HK-2 (cell line): Measurements from ENCODE around the gene PRPF4.
"Not testable (repeated sequence)": the region's sequence is repeated elsewhere in the genome, so short reads cannot be mapped to it uniquely, and the experiment has no call there.

ENCODE experiments used
- DNase-seq: peaks from one replicate; pipeline ENCODE4 v3.0.0-alpha.2; 2018; ENCODE audit not compliant: unreplicated experiment

The PRPF4 gene

DNA sequence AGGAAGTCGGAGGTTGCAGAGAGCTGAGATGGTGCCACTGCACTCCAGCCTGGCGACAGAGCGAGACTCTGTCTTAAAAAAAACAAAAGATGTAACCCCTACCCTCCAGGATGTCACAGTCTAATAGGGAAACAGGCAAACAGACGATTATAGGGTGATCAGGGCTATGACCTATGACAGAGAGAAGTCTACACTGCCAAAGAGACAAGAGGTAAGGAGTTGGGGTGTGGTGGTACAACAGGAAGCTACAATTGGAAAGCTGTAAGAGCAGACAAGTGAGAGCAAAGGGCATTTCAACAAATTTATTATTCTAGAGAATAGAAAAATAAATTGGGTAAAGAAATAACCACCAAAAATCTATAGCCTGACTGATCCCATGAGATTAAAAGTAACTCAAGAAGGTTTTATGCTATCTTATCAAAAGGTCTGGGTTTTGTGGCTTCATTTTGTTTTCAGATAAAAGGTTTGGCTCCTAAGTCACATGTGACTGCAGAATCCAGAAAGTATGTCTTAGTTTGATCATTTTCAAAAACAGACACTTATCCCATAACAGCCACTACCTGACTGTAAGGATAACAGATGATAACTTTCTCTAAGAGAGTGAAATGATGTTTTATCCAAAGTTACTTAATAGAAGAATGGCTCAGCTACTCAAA is 7.4 kb upstream of the PRPF4 start:
- no peak for DNase-seq

DNA sequence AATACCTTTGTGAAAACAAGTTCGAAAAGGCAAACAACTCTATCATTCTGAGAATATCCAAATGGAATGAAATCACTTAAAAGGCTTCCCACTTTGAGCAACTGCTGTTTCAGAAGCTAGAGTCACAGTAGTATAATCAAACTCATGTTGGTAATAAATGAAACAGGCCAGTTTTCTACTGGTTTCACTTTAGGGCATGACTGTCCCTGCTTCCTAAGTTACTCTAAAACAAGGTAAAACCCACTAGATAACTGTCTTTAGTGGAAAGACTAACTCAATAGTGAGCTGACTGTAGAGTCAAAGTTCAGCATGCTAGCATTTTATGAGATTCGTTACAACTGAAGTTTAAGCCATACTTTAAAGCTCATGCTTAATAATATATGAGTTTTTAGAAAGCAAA is 6.1 kb upstream of the PRPF4 start:
- no peak for DNase-seq

DNA sequence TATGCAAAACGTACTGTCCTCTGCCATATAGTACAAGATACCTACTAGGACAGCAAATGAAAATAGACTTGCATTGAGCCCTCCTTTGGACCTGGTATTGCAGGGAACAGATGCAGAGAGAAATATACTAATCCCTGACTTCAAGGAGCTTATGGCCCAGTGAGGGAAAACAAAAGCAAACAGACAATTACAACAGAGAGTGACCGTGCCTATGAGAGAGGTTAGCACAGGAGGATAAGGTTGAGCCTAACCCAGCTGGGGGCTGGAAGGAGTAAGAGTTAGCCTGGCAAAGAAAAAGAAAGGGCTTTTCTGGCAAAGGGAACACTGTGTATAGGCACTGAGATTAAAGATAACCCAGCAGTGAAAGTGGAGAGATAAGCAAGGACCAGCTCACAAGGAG is 5.6 kb upstream of the PRPF4 start:
- DNase-seq: no peak

DNA sequence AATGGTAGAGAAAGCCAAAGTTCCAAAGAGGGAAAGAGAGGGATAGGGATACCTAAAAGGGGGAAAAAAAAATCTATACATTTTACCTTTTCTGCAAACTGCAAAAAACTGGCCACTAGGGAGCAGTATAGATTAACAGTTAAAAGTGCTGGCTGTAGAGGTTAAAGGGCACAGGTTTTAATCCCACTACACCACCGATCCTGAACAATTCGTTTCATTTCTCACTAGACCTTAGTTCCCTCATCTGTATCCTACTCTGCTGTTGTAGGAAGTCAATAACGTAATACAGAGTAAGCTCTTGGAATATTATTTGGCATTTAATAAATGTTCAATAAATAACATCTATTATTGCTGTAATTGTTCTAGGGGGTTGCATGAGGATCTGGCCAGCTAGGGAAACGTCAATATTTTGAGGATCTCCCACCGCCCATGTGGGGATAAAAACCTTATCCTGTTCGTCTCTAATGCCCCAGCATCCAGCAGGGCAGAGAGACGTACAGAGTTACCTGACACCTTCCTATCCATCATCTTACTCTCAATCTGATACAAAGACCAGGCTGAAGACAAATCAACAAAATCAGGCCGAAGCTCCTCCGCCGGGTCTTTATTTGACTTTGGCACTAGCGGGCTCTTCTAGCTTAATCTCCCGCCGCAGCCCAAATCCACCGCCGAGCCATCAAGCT is 843 bp upstream of the PRPF4 start:
- no peak for DNase-seq

DNA sequence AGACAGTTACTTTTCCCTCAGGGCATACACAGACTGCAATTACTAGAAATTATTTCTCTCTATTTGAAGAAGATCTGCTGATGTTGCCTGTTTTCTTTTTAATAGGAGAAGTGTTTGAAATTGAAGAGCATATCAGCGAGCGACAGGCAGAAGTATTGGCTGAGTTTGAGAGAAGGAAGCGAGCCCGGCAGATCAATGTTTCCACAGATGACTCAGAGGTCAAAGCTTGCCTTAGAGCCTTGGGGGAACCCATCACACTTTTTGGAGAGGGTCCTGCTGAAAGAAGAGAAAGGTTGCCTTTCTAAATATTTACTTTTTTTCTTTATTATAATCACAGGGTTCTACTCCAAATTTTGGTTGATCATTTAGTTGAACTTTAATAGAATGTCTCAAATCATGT is 3.4 kb downstream of the PRPF4 start:
- DNase-seq: no peak

DNA sequence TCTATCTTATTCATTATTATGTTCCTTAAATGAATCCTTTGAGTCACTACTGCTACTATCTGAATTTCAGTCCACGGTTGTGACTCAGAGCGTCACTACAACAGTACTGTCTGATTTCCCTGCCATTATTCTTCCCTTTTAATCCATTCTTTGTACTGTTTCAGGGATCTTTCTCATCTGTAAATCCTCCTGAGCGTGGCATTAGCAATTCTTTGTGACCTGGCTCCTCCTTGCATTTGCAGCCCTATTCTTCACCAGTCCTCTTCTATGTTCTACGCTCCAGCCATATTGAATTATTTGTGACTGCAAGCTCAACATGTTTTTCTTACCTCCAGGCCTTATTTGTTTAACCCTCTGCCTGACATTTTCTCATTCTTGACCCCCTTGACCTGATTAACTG is 5.9 kb downstream of the PRPF4 start:
- DNase-seq: no peak

DNA sequence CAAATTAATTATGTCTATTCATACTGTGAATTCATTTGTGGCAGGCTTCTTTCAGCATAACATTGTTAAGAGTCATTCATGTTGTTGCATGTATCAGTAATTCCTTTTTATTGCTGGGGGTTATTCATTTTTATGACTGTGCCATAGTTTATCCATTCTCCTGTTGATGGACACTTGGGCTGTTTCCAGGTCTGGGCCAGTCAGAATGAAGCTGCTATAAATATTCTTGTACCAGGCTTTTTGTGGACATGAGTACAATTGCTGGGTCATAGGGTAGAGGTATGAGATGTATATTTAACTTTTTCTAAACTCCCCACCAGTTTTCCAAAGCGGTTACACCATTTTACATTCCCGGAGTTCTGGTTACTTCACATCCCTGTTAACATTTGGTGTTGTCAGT is 13.6 kb downstream of the PRPF4 start:
- no peak for DNase-seq

DNA sequence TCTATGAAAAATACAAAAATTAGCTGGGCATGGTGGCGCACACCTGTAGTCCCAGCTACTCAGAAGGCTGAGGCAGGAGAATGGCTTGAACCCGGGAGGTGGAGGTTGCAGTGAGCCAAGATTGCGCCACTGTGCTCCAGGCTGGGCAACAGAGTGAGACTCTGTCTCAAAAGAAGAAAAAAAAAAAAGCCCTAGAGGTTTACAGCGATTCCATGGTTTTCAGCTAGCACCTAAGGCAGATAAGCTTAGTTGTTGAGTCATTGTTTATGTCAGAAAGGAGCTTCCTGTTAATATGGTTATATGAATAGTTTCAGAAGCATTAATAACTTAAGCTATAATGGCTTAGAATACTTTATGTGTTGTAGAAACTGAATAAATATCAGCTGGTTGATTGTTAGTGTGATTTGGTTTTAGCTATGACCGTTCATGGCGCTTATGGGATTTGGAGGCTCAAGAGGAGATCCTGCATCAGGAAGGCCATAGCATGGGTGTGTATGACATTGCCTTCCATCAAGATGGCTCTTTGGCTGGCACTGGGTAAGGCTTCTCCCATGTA is 14.7 kb downstream of the PRPF4 start:
- no peak for DNase-seq

DNA sequence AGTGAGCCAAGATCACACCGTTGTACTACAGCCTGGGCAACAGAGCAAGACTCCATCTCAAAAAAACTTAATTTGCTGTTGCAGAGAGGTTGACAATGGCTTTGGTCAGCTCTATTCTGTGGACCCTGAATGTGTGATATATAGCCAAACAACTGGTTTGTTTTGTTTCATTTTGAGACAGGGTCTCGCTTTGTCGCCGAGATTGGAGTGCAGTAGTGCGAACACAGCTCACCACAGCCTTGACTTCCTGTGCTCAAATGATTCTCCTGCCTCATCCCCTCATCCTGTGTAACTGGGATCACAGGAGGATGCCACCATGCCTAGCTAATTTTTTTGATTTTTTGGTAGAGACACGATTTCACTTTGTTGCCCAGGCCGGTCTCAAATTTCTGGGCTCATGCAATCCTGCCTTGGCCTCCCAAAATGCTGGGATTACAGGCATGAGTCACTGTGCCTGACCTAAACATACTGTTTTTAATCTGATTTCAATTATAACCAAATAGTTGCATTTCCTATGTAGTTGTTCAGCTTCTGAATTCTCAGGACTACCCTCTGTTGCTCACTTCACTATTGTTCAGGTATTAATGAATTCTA is 17.9 kb downstream of the PRPF4 start:
- no peak for DNase-seq

DNA sequence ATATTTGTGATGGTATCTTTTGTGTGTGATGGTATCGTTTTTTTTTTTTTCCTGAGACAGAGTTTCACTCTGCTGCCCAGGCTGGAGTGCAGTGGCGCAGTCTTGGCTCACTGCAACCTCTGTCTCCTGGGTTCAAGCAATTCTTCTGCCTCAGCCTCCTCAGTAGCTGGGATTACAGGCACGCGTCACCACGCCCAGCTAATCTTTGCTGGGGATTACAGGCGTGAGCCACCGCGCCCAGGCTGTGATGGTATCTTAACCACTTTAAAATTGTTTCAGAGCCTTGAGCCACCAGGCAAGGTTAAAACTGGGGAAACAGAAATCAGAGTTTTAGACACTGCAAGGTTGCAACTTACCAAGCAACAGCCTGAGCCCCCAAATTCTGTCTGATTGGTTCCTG is 20.8 kb downstream of the PRPF4 start:
- not testable (repeated sequence) for DNase-seq

DNA sequence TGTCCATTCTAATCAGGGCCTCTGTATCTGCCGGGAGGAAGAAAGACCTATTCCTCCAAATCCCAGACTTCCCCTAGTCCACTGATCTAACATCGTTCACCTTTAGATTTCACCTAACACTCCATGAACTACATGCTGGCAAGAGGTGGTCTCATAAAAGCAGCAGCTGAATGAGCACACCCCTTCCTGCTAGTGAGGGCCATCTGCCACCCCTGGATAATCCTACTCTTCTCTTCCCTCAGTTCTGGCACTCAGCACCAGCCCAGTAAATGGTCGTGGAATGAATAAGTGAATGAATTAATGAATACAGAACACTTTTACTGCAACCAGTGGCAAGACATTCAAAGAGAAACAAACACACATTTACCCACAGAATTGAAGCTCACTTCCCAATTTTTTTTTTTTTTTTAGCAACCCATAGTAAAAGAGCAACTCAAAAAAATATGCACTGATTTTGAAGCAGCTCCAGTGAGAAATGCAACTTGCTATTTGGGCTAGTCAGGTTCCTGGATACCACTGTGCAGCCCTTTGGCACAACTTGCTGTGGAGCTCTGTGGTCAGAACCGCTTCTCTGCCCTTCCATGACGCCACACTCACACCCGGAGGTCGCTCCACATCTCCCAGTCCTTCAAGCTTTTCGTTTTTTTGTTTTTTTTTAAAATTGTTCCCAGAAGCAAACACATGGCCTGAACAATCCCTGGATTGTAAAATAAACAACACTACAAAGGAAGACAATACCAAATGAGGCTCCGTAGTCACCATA is 21.5 kb downstream of the PRPF4 start:
- DNase-seq: no peak

DNA sequence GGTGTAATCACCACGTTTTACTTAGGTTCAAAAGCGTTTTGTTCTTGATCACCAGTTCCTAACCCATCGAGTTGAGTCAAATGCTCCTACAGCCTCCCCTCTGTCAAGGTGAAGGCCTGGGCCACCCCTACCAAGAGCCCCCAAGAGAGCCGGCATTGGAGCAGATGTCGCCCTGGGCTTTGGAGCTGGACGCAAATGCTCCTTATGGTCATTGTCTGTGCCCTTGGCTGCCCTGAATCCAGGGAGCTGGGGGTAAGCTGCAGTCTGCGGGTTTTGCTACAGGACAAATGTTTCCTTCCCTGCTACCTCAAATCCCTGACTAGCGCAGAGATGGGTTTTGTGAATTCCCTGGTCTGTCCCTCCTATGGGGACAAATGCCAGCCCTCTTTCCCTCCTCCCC is 22.9 kb downstream of the PRPF4 start:
- no peak for DNase-seq

DNA sequence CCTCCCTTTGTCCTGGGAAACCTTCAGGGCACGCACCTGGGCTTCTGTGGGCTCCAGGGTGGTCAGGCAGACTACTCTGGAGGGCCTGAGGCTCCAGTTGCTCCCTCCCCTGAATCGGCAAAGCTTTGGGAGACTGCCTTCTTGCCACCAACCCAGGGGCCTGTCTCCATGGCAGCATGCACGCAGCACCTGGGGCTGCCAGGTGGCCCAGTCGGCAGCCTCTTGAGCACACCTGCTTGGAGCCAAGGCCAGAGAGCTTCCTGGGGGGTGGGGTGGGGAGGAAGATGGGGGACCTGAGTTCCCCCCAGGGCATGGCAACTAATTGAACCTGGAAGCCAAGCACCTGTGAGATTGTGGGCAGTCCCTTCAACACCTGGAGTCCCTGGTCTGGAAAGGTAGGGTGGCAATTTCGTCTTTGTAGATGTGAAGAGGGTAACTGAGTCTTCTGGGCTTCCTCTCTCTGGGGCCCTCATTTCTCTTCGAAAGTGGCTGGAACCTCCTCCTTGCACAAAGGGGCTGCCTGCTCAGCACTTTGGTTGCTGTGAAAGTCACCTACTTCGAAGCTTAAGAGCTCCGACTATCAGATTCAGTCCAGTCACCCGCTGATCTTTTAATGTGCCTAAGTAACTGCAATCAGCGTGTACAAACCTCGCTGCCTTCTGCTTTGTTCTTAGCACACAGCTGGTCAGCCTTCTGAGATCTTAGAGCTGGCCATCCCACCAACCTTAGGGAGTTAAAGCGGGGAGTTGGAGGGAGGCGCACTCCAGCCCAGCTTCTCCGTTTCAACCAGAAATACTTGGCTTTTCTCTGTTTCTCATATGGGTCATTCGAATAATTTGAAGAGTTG is 23.7 kb downstream of the PRPF4 start:
- no peak for DNase-seq

DNA sequence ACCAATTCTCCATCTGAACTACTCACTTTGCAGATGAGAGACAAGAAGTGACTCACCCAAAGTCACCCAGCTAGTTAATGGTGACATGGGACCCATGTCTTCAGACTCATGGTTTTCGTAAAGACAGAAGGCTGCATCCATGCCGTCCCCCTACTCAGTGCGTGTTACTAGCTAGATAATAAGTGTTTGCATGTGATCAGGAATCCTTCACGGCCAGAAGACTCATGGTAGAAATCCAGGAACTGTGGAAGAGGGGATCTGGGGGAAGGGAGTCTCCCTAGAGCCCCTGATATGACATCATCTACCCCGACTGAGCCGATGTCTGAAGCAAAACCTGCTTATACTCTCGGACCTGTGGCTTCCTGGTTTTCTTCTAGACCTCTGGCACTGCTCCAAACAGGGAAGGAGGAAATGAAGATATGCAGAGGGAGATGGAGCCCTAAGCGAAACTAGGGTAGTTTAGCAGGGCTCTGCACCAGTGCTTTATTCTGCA is 24.4 kb downstream of the PRPF4 start:
- DNase-seq: no peak

DNA sequence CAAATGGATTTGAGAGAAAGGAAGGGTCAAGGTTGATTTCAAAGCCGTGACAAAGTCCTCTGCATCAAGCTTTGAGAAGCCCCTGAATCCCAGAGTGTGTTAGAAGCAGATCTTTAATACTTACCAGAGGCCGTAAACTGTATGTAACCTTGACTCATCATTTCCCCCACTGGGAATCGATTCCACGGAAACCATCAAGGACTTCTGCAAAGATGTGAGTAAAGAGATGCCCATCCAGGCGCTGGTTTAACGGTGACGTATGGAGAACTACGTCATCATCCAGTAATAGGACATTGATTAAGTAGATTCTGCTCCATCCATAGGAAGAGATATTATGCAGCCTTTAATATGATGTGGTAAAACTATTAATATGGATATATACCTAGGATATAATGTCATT is 26.1 kb downstream of the PRPF4 start:
- no peak for DNase-seq

DNA sequence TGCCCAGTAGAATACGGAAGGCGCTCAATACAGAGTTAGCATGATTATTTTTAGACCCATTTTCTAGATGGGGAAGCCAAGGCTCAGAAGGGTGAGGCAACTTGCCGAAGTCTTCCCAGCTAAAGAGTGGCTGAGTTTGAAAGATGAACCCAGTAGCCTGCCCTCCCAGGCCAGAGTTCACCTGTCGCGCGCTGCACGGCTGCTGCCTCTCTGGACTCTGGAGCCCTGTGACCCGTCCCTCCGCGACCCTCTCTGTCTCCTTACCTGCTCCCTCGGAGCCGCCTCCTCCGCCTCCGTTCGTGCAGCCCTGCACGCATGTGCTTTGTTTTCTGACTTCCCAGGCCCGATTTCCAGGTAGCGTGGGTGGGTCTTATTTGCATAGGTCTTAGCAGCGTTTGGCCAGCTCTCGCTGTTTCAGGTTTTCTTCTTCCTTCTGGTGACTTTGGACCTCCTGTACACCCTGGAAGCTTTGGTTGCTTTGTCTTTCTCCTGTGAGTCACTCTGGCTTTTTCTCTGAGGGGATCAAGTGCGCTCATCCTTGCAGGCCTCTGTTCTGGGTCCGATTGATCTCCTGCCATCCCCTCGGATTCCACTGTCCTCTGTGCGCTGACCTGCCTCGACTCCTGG is 27.4 kb downstream of the PRPF4 start, which contains the start of gene RNF183:
Gene RNF183, minus strand, starts transcription at position 585 of the 627 bp plus-strand sequence. CDS start 5,192 bp downstream, outside the sequence.
- no peak for DNase-seq

DNA sequence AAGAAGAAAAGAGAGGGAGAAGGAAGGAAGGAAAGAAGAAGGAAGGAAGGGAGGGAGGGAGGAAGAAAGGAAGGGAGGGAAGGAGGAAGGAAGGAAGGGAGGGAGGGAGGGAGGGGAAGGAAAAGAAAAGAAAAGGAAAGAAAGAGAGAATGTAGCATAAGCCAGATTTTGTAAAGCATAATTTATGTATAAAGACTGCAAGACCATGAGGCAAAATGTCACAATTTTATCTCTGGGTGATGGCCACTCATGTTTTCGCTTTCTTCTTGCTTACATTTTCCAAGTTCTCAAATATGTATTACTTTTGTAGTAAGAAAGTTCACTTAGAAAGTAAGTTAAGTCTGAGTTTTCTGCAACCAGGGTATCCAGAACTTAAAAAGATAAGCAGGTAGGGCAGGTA is 31.1 kb downstream of the PRPF4 start:
- no peak for DNase-seq

DNA sequence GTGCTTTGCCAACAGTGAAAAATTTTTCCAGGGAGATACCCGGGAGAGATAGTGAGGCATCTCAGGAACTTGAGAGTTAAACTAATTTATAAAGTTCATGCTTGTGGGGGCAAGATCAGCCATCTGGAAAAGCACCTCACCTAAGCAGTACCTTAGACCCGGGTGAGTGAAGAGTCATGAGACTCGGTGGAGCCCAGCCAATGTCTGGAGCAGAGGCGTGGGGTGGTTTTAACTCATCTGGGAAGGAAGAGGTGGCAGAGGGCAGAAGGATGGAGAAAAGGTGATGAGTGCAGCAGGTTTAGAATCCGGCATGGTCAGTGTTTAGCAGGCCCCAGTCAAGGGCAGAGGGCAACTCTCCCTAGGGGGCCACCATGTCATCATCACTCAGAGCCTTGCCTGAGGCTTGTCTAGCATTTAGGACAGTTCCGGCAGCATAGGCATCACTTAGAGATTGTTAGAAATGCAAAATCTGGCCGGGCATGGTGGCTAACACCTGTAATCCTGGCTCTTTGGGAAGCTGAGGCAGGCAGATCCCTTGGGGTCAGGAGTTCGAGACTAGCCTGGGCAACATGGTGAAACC is 32.0 kb downstream of the PRPF4 start:
- peak; percentile 53 for DNase-seq

DNA sequence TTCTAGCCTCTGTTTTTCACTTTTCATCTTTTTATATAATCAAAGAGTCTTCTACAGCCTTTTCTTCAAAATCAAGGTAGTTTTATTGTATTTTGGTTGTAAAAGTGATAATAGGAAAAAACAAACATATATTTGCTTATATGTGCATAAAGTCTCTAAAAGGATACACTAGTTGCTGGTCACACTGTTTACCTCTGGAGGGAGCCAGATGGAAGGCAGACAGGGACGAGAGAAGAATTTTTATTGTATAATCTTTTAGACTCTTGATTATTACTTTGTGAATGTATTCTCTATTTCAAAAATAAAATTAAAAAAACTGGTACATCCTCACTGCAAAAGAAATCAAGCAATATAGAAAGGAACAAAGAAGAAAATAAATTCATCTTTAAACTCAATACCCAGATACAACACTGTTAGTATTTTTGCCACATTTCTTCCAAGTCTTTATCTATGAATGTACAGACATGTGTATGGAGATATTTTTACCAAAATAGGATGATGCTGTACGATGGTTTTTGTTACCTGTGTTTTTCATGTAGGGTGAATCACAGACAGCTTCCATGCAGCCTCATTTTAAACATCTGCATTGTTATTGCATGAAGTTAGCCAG is 33.9 kb downstream of the PRPF4 start:
- DNase-seq: no peak

DNA sequence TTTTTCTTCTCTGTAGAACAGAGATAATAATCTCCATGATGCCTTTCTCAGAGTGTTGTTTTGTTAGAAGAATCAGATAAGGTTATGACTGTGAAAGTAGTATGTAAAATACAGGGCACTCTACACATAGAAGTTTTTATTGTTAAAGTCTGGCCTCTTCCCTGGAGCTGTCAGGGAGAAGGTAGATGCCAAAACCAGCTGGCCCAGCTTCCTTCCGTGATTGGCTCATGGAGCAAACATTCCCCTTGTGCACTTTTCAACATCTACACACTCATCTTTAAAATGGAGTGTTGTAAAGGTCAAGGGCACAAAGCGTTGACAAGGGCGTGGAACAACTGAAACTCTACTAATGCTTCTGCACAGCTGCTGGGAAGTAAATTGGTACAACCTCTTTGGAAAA is 35.1 kb downstream of the PRPF4 start:
- no peak for DNase-seq
